Adipose tissue (tissue), 3 donors: ENCODE results near the gene AK1. TPM values are rescaled to one million over a fixed set of nuclear protein-coding genes. Genes with fewer than 3 reads are reported as not detected.

Source experiments
- H3K27ac ChIP-seq: one replicate; pipeline ENCODE4 v1.5.1; 2013; ENCODE audit warnings: low read depth, low read length
- WGBS, 3 donors: extraction: QIAGEN DNeasy Blood & Tissue Kit; methylation state at CpG; one replicate each; pipeline ENCODE4 v1.1.7; 2013; 5-methylcytosine and 5-hydroxymethylcytosine counted together
- polyA plus RNA-seq, 3 donors: library from polyadenylated mRNA; stranded (reverse); fragments of 200-250 nt; gene quantifications; one replicate each; pipeline ENCODE4 v1.2.3, GENCODE V29; 2013
- donor health status: healthy with polysubstance abuse.
- donor health status: Bipolar disorder and iron deficiency.
- donor health status: healthy.

Gene AK1
- polyA plus RNA-seq, 3 donors: 20.9 to 85.4 (median 71.1) TPM

- no peak overlapping the region for H3K27ac ChIP-seq
Observed at GRCh38 chr9:127912296-127912695, 34.8 kb upstream of the AK1 start.

GRCh38 chr9:127910613-127911205 is 33.2 kb upstream of the AK1 start:
- no peak overlapping the region for H3K27ac ChIP-seq
- WGBS, 3 donors: 76 to 78% (median 77%) methylated on average over 6 of the region's 6 CpGs

More at GRCh38 chr9:127912296-127912695, 34.8 kb upstream of the AK1 start:
- WGBS, 3 donors: 95 to 97% (median 95%) methylated on average over 31 of the region's 31 CpGs

GRCh38 chr9:127909839-127910273 is 32.4 kb upstream of the AK1 start:
- 83 to 88% (median 88%) methylated on average over 14 to 17 of the region's 17 CpGs for WGBS, 3 donors
- H3K27ac ChIP-seq: no peak overlapping the region

GRCh38 chr9:127908660-127908926 is 31.1 kb upstream of the AK1 start:
- H3K27ac ChIP-seq: no peak overlapping the region
- 90 to 96% (median 94%) methylated on average over 10 of the region's 10 CpGs for WGBS, 3 donors

- no peak overlapping the region for H3K27ac ChIP-seq
- WGBS, 3 donors: 87 to 89% (median 87%) methylated on average over 35 of the region's 35 CpGs
Observed at GRCh38 chr9:127907867-127908659, 30.6 kb upstream of the AK1 start.

- WGBS, 3 donors: 59 to 72% (median 65%) methylated on average over 12 of the region's 12 CpGs
- H3K27ac ChIP-seq: no peak overlapping the region
Observed at GRCh38 chr9:127905788-127906191, 28.3 kb upstream of the AK1 start.

- WGBS, 3 donors: 47 to 71% (median 60%) methylated on average over 5 of the region's 5 CpGs
- H3K27ac ChIP-seq: peak overlapping the region; percentile 26
Observed at GRCh38 chr9:127905004-127905728, 27.7 kb upstream of the AK1 start.

- H3K27ac ChIP-seq: peak overlapping the region; percentile 26
- WGBS, 3 donors: 18 to 38% (median 19%) methylated on average over 12 of the region's 12 CpGs
Observed at GRCh38 chr9:127904561-127905003, 27.1 kb upstream of the AK1 start.

GRCh38 chr9:127903557-127904475 is 26.3 kb upstream of the AK1 start:
- WGBS, 3 donors: 21 to 50% (median 31%) methylated on average over 17 of the region's 17 CpGs
- no peak overlapping the region for H3K27ac ChIP-seq

- H3K27ac ChIP-seq: peak within 1 kb of the TSS; percentile 92
- 1% methylated on average over 40 to 85 of the region's 89 CpGs for WGBS, 3 donors
Observed at GRCh38 chr9:127899128-127899943, 21.9 kb upstream of the AK1 start, which contains the start of gene ST6GALNAC6. TSS of gene ST6GALNAC6 (minus strand) at chr9:127899603. CDS start at chr9:127897981, 1,622 bp downstream.

- 6 to 13% (median 12%) methylated on average over 30 to 32 of the region's 32 CpGs for WGBS, 3 donors
- H3K27ac ChIP-seq: peak overlapping the region; percentile 92
Observed at GRCh38 chr9:127898433-127899127, 21.1 kb upstream of the AK1 start.

GRCh38 chr9:127897193-127897692 is 19.8 kb upstream of the AK1 start:
- H3K27ac ChIP-seq: peak overlapping the region; percentile 93
- 6 to 13% (median 9%) methylated on average over 17 to 19 of the region's 19 CpGs for WGBS, 3 donors

- H3K27ac ChIP-seq: no peak overlapping the region
- 52 to 64% (median 54%) methylated on average over 16 of the region's 16 CpGs for WGBS, 3 donors
Observed at GRCh38 chr9:127896395-127897192, 19.1 kb upstream of the AK1 start.

- no peak overlapping the region for H3K27ac ChIP-seq
- 94% methylated on average over 8 of the region's 8 CpGs for WGBS, 3 donors
Observed at GRCh38 chr9:127895811-127896210, 18.3 kb upstream of the AK1 start.

- no peak overlapping the region for H3K27ac ChIP-seq
- 97 to 100% (median 99%) methylated on average over 4 of the region's 4 CpGs for WGBS, 3 donors
Observed at GRCh38 chr9:127893392-127893791, 15.9 kb upstream of the AK1 start.

GRCh38 chr9:127892831-127893230 is 15.4 kb upstream of the AK1 start:
- H3K27ac ChIP-seq: no peak overlapping the region
- WGBS, 3 donors: 80 to 93% (median 93%) methylated on average over 6 of the region's 6 CpGs
